K562 (cell line): ENCODE data around the gene DNM1. TPM values are rescaled to one million over a fixed set of nuclear protein-coding genes. Genes with fewer than 3 reads are reported as not detected.
A peak's percentile ranks its signal among the peaks of the same experiment; 100 is the strongest.

ENCODE experiments used
- KDM2B ChIP-seq: fragments of 250-450 bp; sonication (Bioruptor Pico); IDR thresholded peaks from 2 replicates; pipeline ENCODE4 v1.8.0; 2021; ENCODE audit warnings: mild to moderate bottlenecking, moderate library complexity
- NRF1 ChIP-seq, 2 experiments: fragments of 450-650 bp; IDR thresholded peaks in 1 of 2; conservative IDR thresholded peaks in 1 of 2; 2 replicates each; pipeline ENCODE4 v1.6.1; 2014; ENCODE audit warnings: mild to moderate bottlenecking in 2 of 2
- STAT5A ChIP-seq: IDR thresholded peaks from 2 replicates; pipeline ENCODE4 v1.6.1; 2012; ENCODE audit warnings: low read length, inconsistent platforms, borderline replicate concordance
- TRIM24 ChIP-seq, 2 experiments: fragments of 450-650 bp; IDR thresholded peaks; 2 replicates each; pipeline ENCODE4 v1.6.1; 2016
- TRIM25 ChIP-seq: fragments of 450-650 bp; IDR thresholded peaks from 2 replicates; pipeline ENCODE4 v1.7.0; 2016; ENCODE audit warnings: borderline replicate concordance
- ZFX ChIP-seq: sonication (generic); formaldehyde crosslinking; IDR thresholded peaks from 2 replicates; pipeline ENCODE4 v1.8.0; 2022; ENCODE audit warnings: mild to moderate bottlenecking, missing genetic modification reagents, moderate library complexity
- polyA plus RNA-seq, 8 experiments: library from polyadenylated mRNA; depleted of rRNA in 4 of 8; stranded (reverse) in 5 of 8; unstranded in 3 of 8; fragments of >200 nt; fragmentation: Nextera tagmentation in 2 of 8; fragmentation: Illumina TruSeq in 1 of 8; extraction: Ambion mirVana in 2 of 8; extraction: Trizol in 1 of 8; gene quantifications; 2 replicates each; pipeline versions ENCODE4 v1.2.1 to v1.2.3, GENCODE V29; 2011 to 2014; ENCODE audit warnings: inconsistent platforms in 1 of 8, missing spikeins in 1 of 8
- total RNA-seq, 7 experiments: library from RNA; depleted of rRNA in 6 of 7; stranded (reverse); fragments of >200 nt in 6 of 7; fragmentation: Illumina TruSeq in 2 of 7; extraction: Trizol in 2 of 7; gene quantifications; 2 replicates each; pipeline versions ENCODE4 v1.2.1 to v1.2.3, GENCODE V29; 2011 to 2021; ENCODE audit warnings: low replicate concordance in 1 of 7
- TF ChIP-seq, protein P1 (sequence below): fragments of 450-650 bp; formaldehyde crosslinking; IDR thresholded peaks from 2 replicates; pipeline ENCODE4 v1.4.0; 2020; ENCODE audit warnings: mild to moderate bottlenecking, moderate library complexity
- TF ChIP-seq, protein P2 (sequence below): fragments of 250-450 bp; sonication (Bioruptor Pico); IDR thresholded peaks from 2 replicates; pipeline ENCODE4 v1.9.0; 2021; ENCODE audit warnings: mild to moderate bottlenecking, inconsistent platforms

Gene DNM1
- total and polyA plus RNA-seq, 9 of the 15 experiments (the other 6 are each of a cell fraction or from before 2014, with no cell fraction given), result 0.39 to 23.1 (median 9.1) TPM

- TF ChIP-seq, protein P1, sequence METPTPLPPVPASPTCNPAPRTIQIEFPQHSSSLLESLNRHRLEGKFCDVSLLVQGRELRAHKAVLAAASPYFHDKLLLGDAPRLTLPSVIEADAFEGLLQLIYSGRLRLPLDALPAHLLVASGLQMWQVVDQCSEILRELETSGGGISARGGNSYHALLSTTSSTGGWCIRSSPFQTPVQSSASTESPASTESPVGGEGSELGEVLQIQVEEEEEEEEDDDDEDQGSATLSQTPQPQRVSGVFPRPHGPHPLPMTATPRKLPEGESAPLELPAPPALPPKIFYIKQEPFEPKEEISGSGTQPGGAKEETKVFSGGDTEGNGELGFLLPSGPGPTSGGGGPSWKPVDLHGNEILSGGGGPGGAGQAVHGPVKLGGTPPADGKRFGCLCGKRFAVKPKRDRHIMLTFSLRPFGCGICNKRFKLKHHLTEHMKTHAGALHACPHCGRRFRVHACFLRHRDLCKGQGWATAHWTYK (CRISPR knock-in tag), result 0 out of 2 replicates have a peak, but pooled peaks have one; percentile 16
- 0 out of 2 replicates have a peak, but pooled peaks have one; percentile 15 for TF ChIP-seq TRIM25
- TF ChIP-seq ZFX, result no peak
- peak; percentile 48 to 52; a peak in 2 of 4 replicates for TF ChIP-seq NRF1 (conservative IDR thresholded peaks at IDR 0.05 in 1 of 2, IDR thresholded peaks at IDR 0.05 in 1 of 2)
- 0 out of 4 replicates have a peak, but pooled peaks of 1 of the 2 experiments have one; percentile 21 for TF ChIP-seq TRIM24 (IDR thresholded peaks at IDR 0.05)
- TF ChIP-seq STAT5A, result peak; percentile 74; the same call in 1 of the 2 replicates
- TF ChIP-seq KDM2B, result peak; percentile 37; the same call in 1 of the 2 replicates
- TF ChIP-seq, protein P2, sequence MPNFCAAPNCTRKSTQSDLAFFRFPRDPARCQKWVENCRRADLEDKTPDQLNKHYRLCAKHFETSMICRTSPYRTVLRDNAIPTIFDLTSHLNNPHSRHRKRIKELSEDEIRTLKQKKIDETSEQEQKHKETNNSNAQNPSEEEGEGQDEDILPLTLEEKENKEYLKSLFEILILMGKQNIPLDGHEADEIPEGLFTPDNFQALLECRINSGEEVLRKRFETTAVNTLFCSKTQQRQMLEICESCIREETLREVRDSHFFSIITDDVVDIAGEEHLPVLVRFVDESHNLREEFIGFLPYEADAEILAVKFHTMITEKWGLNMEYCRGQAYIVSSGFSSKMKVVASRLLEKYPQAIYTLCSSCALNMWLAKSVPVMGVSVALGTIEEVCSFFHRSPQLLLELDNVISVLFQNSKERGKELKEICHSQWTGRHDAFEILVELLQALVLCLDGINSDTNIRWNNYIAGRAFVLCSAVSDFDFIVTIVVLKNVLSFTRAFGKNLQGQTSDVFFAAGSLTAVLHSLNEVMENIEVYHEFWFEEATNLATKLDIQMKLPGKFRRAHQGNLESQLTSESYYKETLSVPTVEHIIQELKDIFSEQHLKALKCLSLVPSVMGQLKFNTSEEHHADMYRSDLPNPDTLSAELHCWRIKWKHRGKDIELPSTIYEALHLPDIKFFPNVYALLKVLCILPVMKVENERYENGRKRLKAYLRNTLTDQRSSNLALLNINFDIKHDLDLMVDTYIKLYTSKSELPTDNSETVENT (CRISPR knock-in tag), result 0 out of 2 replicates have a peak, but pooled peaks have one; percentile 19
These were observed 51.2 kb downstream of the DNM1 start (continued) for GRCh38 chr9:128254362-128254761.
